H9 (cell line): ENCODE data around the gene CTIF. TPM values are rescaled to one million over a fixed set of nuclear protein-coding genes. Genes with fewer than 3 reads are reported as not detected.

Experiments
- DNase-seq: peaks from one replicate; pipeline ENCODE4 v3.0.0-alpha.2; 2017
- H2AFZ ChIP-seq: one replicate; pipeline ENCODE4 v1.6.1; 2013; ENCODE audit warnings: mild to moderate bottlenecking, low read length, control low read depth, moderate library complexity
- H2AK5ac ChIP-seq: 2 replicates; pipeline ENCODE4 v1.6.1; 2013; ENCODE audit warnings: low read length, control low read depth, mixed read lengths; ENCODE audit not compliant: insufficient read length
- H2BK120ac ChIP-seq: one replicate; pipeline ENCODE4 v1.6.1; 2013; ENCODE audit warnings: low read depth, mild to moderate bottlenecking, low read length, control low read depth, inconsistent platforms; ENCODE audit not compliant: poor library complexity, severe bottlenecking
- H2BK12ac ChIP-seq: 2 replicates; pipeline ENCODE4 v1.6.1; 2013; ENCODE audit warnings: low read length, control low read depth, mixed read lengths, low read depth; ENCODE audit not compliant: insufficient read length
- H2BK15ac ChIP-seq: 2 replicates; pipeline ENCODE4 v1.6.1; 2013; ENCODE audit warnings: low read depth, low read length, control low read depth
- H2BK20ac ChIP-seq: one replicate; pipeline ENCODE4 v1.6.1; 2013; ENCODE audit warnings: low read depth, mild to moderate bottlenecking, low read length, control low read depth, inconsistent platforms; ENCODE audit not compliant: poor library complexity, severe bottlenecking
- H2BK5ac ChIP-seq: 2 replicates; pipeline ENCODE4 v1.6.1; 2013; ENCODE audit warnings: low read length, control low read depth, mixed read lengths; ENCODE audit not compliant: insufficient read length
- H3K14ac ChIP-seq: 2 replicates; pipeline ENCODE4 v1.6.1; 2013; ENCODE audit warnings: low read length, control low read depth; ENCODE audit not compliant: insufficient read depth
- H3K18ac ChIP-seq: 2 replicates; pipeline ENCODE4 v1.6.1; 2013; ENCODE audit warnings: low read depth, mild to moderate bottlenecking, mixed read lengths, low read length, control low read depth; ENCODE audit not compliant: insufficient read length
- H3K23ac ChIP-seq: 2 replicates; pipeline ENCODE4 v1.6.1; 2013; ENCODE audit warnings: low read length, control low read depth, mixed read lengths, low read depth; ENCODE audit not compliant: insufficient read length
- H3K23me2 ChIP-seq: 2 replicates; pipeline ENCODE4 v1.6.1; 2013; ENCODE audit warnings: low read depth, mild to moderate bottlenecking, mixed read lengths, low read length, control low read depth; ENCODE audit not compliant: insufficient read length, poor library complexity, severe bottlenecking
- H3K27ac ChIP-seq: 2 replicates; pipeline ENCODE4 v1.5.1; 2013; ENCODE audit warnings: low read length, control low read depth, mixed read lengths, low read depth; ENCODE audit not compliant: insufficient read length
- H3K27me3 ChIP-seq: 2 replicates; pipeline ENCODE4 v1.6.1; 2013; ENCODE audit warnings: low read length, control low read depth, inconsistent platforms; ENCODE audit not compliant: insufficient read depth
- H3K4ac ChIP-seq: 2 replicates; pipeline ENCODE4 v1.6.1; 2013; ENCODE audit warnings: low read depth, mild to moderate bottlenecking, control low read depth, inconsistent platforms, low read length, moderate library complexity
- H3K4me1 ChIP-seq: 2 replicates; pipeline ENCODE4 v1.6.1; 2013; ENCODE audit warnings: low read length, control low read depth, inconsistent platforms; ENCODE audit not compliant: insufficient read depth
- H3K4me2 ChIP-seq: 2 replicates; pipeline ENCODE4 v1.6.1; 2013; ENCODE audit warnings: low read length, control low read depth, mixed read lengths; ENCODE audit not compliant: insufficient read length, insufficient read depth
- H3K56ac ChIP-seq: 2 replicates; pipeline ENCODE4 v1.6.1; 2013; ENCODE audit warnings: low read depth, mild to moderate bottlenecking, mixed read lengths, low read length, control low read depth; ENCODE audit not compliant: insufficient read length
- H3K79me1 ChIP-seq: 2 replicates; pipeline ENCODE4 v1.6.1; 2013; ENCODE audit warnings: low read depth, mild to moderate bottlenecking, moderate library complexity, low read length, control low read depth, inconsistent platforms; ENCODE audit not compliant: insufficient read depth, poor library complexity, severe bottlenecking
- H3K79me2 ChIP-seq: 2 replicates; pipeline ENCODE4 v1.6.1; 2013; ENCODE audit warnings: low read length, control low read depth, inconsistent platforms; ENCODE audit not compliant: insufficient read depth
- H3K9ac ChIP-seq: 2 replicates; pipeline ENCODE4 v1.6.1; 2013; ENCODE audit warnings: low read length, control low read depth, mixed read lengths; ENCODE audit not compliant: insufficient read length; ENCODE audit errors: extremely low read depth
- H3K9me3 ChIP-seq: one replicate; pipeline ENCODE4 v1.6.1; 2013; ENCODE audit warnings: low read depth, low read length, inconsistent platforms; ENCODE audit not compliant: control insufficient read depth
- H3T11ph ChIP-seq: one replicate; pipeline ENCODE4 v1.6.1; 2013; ENCODE audit warnings: mild to moderate bottlenecking, low read length, control low read depth, inconsistent platforms
- H4K20me1 ChIP-seq: one replicate; pipeline ENCODE4 v1.6.1; 2013; ENCODE audit not compliant: control insufficient read depth, insufficient read length, insufficient read depth
- H4K5ac ChIP-seq: 2 replicates; pipeline ENCODE4 v1.6.1; 2013; ENCODE audit warnings: low read depth, mild to moderate bottlenecking, mixed read lengths, low read length, control low read depth; ENCODE audit not compliant: insufficient read length
- H4K8ac ChIP-seq: replicated peaks from 2 replicates; pipeline ENCODE4 v1.6.1; 2013; ENCODE audit warnings: low read length, control low read depth, mixed read lengths, low read depth; ENCODE audit not compliant: insufficient read length
- H4K91ac ChIP-seq: 2 replicates; pipeline ENCODE4 v1.6.1; 2013; ENCODE audit warnings: low read depth, mild to moderate bottlenecking, moderate library complexity, mixed read lengths, low read length, control low read depth; ENCODE audit not compliant: insufficient read length
- H3K27ac Mint-ChIP-seq, 3 experiments: 2 replicates in 2 of 3; 3 replicates in 1 of 3; pipeline ENCODE4 v1.8.0; 2020 to 2021; ENCODE audit warnings: mixed read lengths in 3 of 3, mild to moderate bottlenecking in 1 of 3, moderate library complexity in 1 of 3
- H3K27me3 Mint-ChIP-seq: 2 replicates; pipeline ENCODE4 v1.8.0; 2021; ENCODE audit warnings: low read depth, mild to moderate bottlenecking, moderate library complexity, mixed read lengths
- H3K36me3 Mint-ChIP-seq, 3 experiments: 2 replicates in 2 of 3; 3 replicates in 1 of 3; pipeline ENCODE4 v1.8.0; 2020 to 2021; ENCODE audit warnings: low read depth in 3 of 3, mixed read lengths in 3 of 3; ENCODE audit not compliant: insufficient read depth in 1 of 3
- H3K4me1 Mint-ChIP-seq, 2 experiments: 2 replicates each; pipeline ENCODE4 v1.8.0; 2020; ENCODE audit warnings: mixed read lengths in 2 of 2
- H3K4me3 Mint-ChIP-seq, 2 experiments: 2 replicates in 1 of 2; 3 replicates in 1 of 2; pipeline ENCODE4 v1.8.0; 2020 to 2021; ENCODE audit warnings: mild to moderate bottlenecking in 2 of 2, mixed read lengths in 2 of 2, moderate library complexity in 1 of 2
- H3K9me3 Mint-ChIP-seq, 2 experiments: 2 replicates in 1 of 2; 3 replicates in 1 of 2; pipeline ENCODE4 v1.8.0; 2020; ENCODE audit warnings: mild to moderate bottlenecking in 2 of 2, mixed read lengths in 2 of 2, moderate library complexity in 1 of 2
- WGBS: extraction: QIAGEN DNeasy Blood & Tissue Kit; methylation state at CpG from one replicate; pipeline ENCODE4 v1.1.7; 2013; ENCODE audit warnings: missing lambda C conversion rate, low lambda C conversion rate, mixed read lengths; ENCODE audit not compliant: insufficient read length; ENCODE audit errors: extremely low coverage; 5-methylcytosine and 5-hydroxymethylcytosine counted together
- total RNA-seq: library from RNA; stranded (reverse); gene quantifications from 2 replicates; pipeline ENCODE4 v1.2.1, GENCODE V29; 2021
- TF ChIP-seq, protein P1 (sequence below): fragments of 200-600 bp; sonication (generic); conservative IDR thresholded peaks from 3 replicates; pipeline ENCODE4 v1.8.0; 2021; ENCODE audit warnings: antibody characterized with exemption, mild to moderate bottlenecking

CTIF gene
- total RNA-seq, 1 experiment from 2014 or later, result 15.8 TPM

GRCh38 chr18:48821845-48822244 is 283.0 kb downstream of the CTIF start:
- peaks cover 7 to 12% of the 10 kb centered on the region in 2 experiments for H3K4me1 Mint-ChIP-seq
- no peak overlapping the region for H3K27ac Mint-ChIP-seq
- no peak overlapping the region for H3K4me2 ChIP-seq
- no peaks in the 10 kb centered on the region for H3K79me2 ChIP-seq
- no peak overlapping the region for H2AK5ac ChIP-seq
- no peak overlapping the region for H4K91ac ChIP-seq
- no peak overlapping the region for H2BK12ac ChIP-seq
- no peaks in the 10 kb centered on the region for H4K20me1 ChIP-seq
- no peak overlapping the region for H2BK15ac ChIP-seq
- no peaks in the 10 kb centered on the region; the same call in 1 of the 2 replicates for H3K4me1 ChIP-seq
- H3K9ac ChIP-seq, result no peak overlapping the region
- H3K79me1 ChIP-seq, result no peaks in the 10 kb centered on the region
- no peak overlapping the region for H2AFZ ChIP-seq
- H3K9me3 ChIP-seq, result no peaks in the 10 kb centered on the region
- no peaks in the 10 kb centered on the region; the same call in 1 of the 2 replicates for H3K27me3 Mint-ChIP-seq
- H3K23me2 ChIP-seq, result no peaks in the 10 kb centered on the region
- no peaks in the 10 kb centered on the region for H3K27me3 ChIP-seq
- H3K14ac ChIP-seq, result no peak overlapping the region
- H2BK20ac ChIP-seq, result no peak overlapping the region
- TF ChIP-seq, protein P1, sequence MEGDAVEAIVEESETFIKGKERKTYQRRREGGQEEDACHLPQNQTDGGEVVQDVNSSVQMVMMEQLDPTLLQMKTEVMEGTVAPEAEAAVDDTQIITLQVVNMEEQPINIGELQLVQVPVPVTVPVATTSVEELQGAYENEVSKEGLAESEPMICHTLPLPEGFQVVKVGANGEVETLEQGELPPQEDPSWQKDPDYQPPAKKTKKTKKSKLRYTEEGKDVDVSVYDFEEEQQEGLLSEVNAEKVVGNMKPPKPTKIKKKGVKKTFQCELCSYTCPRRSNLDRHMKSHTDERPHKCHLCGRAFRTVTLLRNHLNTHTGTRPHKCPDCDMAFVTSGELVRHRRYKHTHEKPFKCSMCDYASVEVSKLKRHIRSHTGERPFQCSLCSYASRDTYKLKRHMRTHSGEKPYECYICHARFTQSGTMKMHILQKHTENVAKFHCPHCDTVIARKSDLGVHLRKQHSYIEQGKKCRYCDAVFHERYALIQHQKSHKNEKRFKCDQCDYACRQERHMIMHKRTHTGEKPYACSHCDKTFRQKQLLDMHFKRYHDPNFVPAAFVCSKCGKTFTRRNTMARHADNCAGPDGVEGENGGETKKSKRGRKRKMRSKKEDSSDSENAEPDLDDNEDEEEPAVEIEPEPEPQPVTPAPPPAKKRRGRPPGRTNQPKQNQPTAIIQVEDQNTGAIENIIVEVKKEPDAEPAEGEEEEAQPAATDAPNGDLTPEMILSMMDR, result no peak
- no peak overlapping the region for H2BK5ac ChIP-seq
- H4K8ac ChIP-seq, result no peak overlapping the region
- no peak overlapping the region for H3K4ac ChIP-seq
- no peak overlapping the region for H3T11ph ChIP-seq
- WGBS, result no CpG with 5 or more reads among the region's 4 CpGs
- no peak overlapping the region for H3K18ac ChIP-seq
- H3K56ac ChIP-seq, result no peak overlapping the region
- H2BK120ac ChIP-seq, result no peak overlapping the region
- H3K36me3 Mint-ChIP-seq, result peaks cover 0 to 9% (median 4%) of the 10 kb centered on the region in 3 experiments; a peak in 5 of 7 replicates
- H3K4me3 Mint-ChIP-seq, result no peak overlapping the region
- H3K9me3 Mint-ChIP-seq, result peaks cover 5 to 8% of the 10 kb centered on the region in 2 experiments; a peak in 3 of 5 replicates
- no peak for DNase-seq
- no peak overlapping the region for H3K27ac ChIP-seq
- H4K5ac ChIP-seq, result no peak overlapping the region
- H3K23ac ChIP-seq, result no peak overlapping the region
